A673 (cell line): Measurements from ENCODE around the gene HYCC1. TPM values are rescaled to one million over a fixed set of nuclear protein-coding genes. Genes with fewer than 3 reads are reported as not detected.
"Not testable (repeated sequence)": the region's sequence is repeated elsewhere in the genome, so short reads cannot be mapped to it uniquely, and the experiment has no call there.

Source experiments
- BruUV-seq: library from RNA; stranded (reverse); fragments of 400-500 nt; replicated peaks from 2 replicates; lab custom pipeline; 2021; lab: Mats Ljungman, UMichigan
- CTCF ChIA-PET: fragments of 300-600 bp; sonication (Branson Sonifier 250); formaldehyde crosslinking; loops from one replicate; lab custom pipeline; 2022; ENCODE audit warnings: antibody characterized with exemption; lab: Charles Lee
- POLR2A ChIA-PET: fragments of 300-600 bp; sonication (Branson Sonifier 250); formaldehyde crosslinking; loops from one replicate; lab custom pipeline; 2022; ENCODE audit warnings: antibody characterized with exemption; ENCODE audit not compliant: low non-redundant PET; lab: Charles Lee
- DNase-seq: peaks from one replicate; pipeline ENCODE4 v3.0.0-alpha.2; 2015; ENCODE audit warnings: low spot score
- H3K27ac ChIP-seq: fragments of 200-600 bp; sonication (generic); 2 replicates; pipeline ENCODE4 v1.5.1; 2016; ENCODE audit warnings: mixed run types, low read depth, mild to moderate bottlenecking, mixed read lengths, antibody characterized with exemption, low read length; ENCODE audit not compliant: poor library complexity, severe bottlenecking
- H3K27me3 ChIP-seq: fragments of 200-600 bp; sonication (generic); replicated peaks from 2 replicates; pipeline ENCODE4 v1.6.1; 2017; ENCODE audit warnings: mixed run types, low read depth, mild to moderate bottlenecking, mixed read lengths, antibody characterized with exemption, low read length; ENCODE audit not compliant: insufficient read depth, poor library complexity
- H3K36me3 ChIP-seq: fragments of 200-600 bp; sonication (generic); 2 replicates; pipeline ENCODE4 v1.6.1; 2016; ENCODE audit warnings: mixed run types, mild to moderate bottlenecking, mixed read lengths, antibody characterized with exemption, low read length; ENCODE audit not compliant: insufficient read depth, poor library complexity, severe bottlenecking
- H3K4me1 ChIP-seq: fragments of 200-600 bp; sonication (generic); 2 replicates; pipeline ENCODE4 v1.6.1; 2017; ENCODE audit warnings: mixed run types, mild to moderate bottlenecking, mixed read lengths, antibody characterized with exemption, low read length; ENCODE audit not compliant: insufficient read depth, poor library complexity, severe bottlenecking
- H3K4me3 ChIP-seq: fragments of 200-600 bp; sonication (generic); 2 replicates; pipeline ENCODE4 v1.5.1; 2016; ENCODE audit warnings: low read depth, mixed run types, mild to moderate bottlenecking, mixed read lengths, low read length; ENCODE audit not compliant: poor library complexity, severe bottlenecking
- H3K9me3 ChIP-seq: fragments of 200-600 bp; sonication (generic); 2 replicates; pipeline ENCODE4 v1.6.1; 2016; ENCODE audit warnings: mixed run types, low read depth, mild to moderate bottlenecking, mixed read lengths, antibody characterized with exemption, low read length; ENCODE audit not compliant: poor library complexity, severe bottlenecking
- EZH2 ChIP-seq: fragments of 200-600 bp; sonication (generic); IDR thresholded peaks from 2 replicates; pipeline ENCODE4 v1.6.1; 2017; ENCODE audit warnings: borderline replicate concordance, low read depth, mild to moderate bottlenecking, mixed read lengths, antibody characterized with exemption, low read length; ENCODE audit not compliant: poor library complexity, severe bottlenecking
- intact Hi-C: fragments of 100-400 bp; cut with micrococcal nuclease; formaldehyde crosslinking; loops from one replicate; pipeline ENCODE4 v1.10.0; 2022; ENCODE audit not compliant: unreplicated experiment
- total RNA-seq: library from RNA; stranded (reverse); gene quantifications from 2 replicates; pipeline ENCODE4 v1.2.3, GENCODE V29; 2021
- TF ChIP-seq, protein P1 (sequence below): fragments of 300-800, 200-600 bp; sonication (generic); conservative IDR thresholded peaks from 2 replicates; pipeline ENCODE4 v1.5.1; 2017; ENCODE audit warnings: low read depth, mild to moderate bottlenecking, antibody characterized with exemption, low read length, moderate library complexity, mixed read lengths

HYCC1 gene
- total RNA-seq, 1 experiment from 2014 or later = 42.0 TPM

DNA sequence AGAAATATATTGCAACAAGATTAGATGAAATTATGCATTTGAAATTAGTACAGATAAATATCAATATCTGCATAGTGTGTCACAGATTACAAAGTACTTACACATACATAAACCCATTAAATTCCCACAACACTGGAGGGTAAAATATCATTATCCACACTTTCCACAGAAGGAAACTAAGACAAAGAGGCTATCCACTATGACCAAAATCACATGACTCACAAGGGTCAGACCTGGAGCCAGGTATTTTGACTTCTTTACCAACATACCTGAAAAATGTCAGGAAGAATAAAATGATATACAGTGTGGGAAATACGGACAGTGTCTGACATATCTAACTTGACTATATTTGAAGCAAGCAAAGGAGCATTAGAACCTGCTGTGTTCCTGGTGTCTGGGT lies 34.1 kb downstream of the HYCC1 start:
- H3K4me1 ChIP-seq = no peaks in the 10 kb centered on the region
- H3K27ac ChIP-seq = no peak overlapping the region
- H3K4me3 ChIP-seq = no peak overlapping the region
- H3K9me3 ChIP-seq = no peaks in the 10 kb centered on the region
- TF ChIP-seq EZH2 = no peak
- TF ChIP-seq, protein P1, sequence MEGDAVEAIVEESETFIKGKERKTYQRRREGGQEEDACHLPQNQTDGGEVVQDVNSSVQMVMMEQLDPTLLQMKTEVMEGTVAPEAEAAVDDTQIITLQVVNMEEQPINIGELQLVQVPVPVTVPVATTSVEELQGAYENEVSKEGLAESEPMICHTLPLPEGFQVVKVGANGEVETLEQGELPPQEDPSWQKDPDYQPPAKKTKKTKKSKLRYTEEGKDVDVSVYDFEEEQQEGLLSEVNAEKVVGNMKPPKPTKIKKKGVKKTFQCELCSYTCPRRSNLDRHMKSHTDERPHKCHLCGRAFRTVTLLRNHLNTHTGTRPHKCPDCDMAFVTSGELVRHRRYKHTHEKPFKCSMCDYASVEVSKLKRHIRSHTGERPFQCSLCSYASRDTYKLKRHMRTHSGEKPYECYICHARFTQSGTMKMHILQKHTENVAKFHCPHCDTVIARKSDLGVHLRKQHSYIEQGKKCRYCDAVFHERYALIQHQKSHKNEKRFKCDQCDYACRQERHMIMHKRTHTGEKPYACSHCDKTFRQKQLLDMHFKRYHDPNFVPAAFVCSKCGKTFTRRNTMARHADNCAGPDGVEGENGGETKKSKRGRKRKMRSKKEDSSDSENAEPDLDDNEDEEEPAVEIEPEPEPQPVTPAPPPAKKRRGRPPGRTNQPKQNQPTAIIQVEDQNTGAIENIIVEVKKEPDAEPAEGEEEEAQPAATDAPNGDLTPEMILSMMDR = no peak
- no peak for DNase-seq
- ChIA-PET POLR2A (no interaction called here), CTCF (no interaction called here)
- BruUV-seq = no TSS peak
- H3K36me3 ChIP-seq = peaks cover 6% of the 10 kb centered on the region
- intact Hi-C loops = loop anchor here (5.0 kb wide), 1 partner anchor 48 kb away; no protein-coding TSS in a partner anchor
- H3K27me3 ChIP-seq = no peaks in the 10 kb centered on the region

DNA sequence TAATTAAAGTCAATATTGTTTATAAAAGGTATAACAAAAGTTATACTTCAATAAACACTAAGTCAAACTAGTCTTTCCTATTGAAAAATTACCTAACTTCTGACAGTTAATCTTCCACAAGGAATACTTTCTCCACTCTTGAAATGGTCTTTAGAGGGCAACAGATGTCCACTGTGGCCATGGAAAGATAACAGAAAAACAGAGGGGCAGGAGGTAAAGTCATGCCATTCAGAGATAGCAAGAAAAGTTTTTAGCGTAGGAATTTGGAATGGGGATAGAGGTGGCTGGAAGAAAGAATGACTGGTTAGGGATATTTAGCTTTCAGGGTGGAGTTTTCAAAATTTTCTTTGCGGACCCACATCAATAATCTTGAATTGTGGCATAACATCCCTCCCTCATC lies 34.7 kb downstream of the HYCC1 start:
- intact Hi-C loops = no loop called here
- Histone ChIP-seq H3K36me3 (peaks cover 6% of the 10 kb centered on the region), H3K4me1 (no peaks in the 10 kb centered on the region), H3K27ac (no peak overlapping the region), H3K4me3 (no peak overlapping the region), H3K9me3 (no peaks in the 10 kb centered on the region), H3K27me3 (no peaks in the 10 kb centered on the region)
- DNase-seq = no peak
- POLR2A ChIA-PET = no interaction called here
- TF ChIP-seq EZH2 = no peak
- TF ChIP-seq, protein P1 = no peak
- BruUV-seq = no TSS peak
- CTCF ChIA-PET = no interaction called here

DNA sequence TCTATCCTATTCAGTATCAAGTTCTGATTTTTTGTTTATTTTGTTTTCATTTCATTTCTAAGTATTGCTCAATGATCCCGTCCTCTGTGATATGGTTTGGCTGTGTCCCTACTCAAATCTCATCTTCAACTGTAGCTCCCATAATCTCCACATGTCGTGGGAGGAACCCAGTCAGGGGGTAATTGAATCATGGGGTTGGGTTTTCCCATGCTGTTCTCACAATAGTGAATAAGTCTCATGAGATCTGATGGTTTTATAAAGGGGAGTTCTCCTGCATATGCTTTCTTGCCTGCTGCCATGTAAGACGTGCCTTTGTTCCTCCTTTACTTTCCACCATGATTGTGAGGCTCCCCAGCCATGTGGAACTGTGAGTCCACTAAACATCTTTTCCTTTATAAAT lies 39.3 kb downstream of the HYCC1 start:
- POLR2A ChIA-PET, CTCF ChIA-PET, H3K36me3 ChIP-seq, H3K4me3 ChIP-seq, H3K4me1 ChIP-seq, DNase-seq, H3K27me3 ChIP-seq, intact Hi-C loops, H3K9me3 ChIP-seq, H3K27ac ChIP-seq, BruUV-seq: not testable (repeated sequence)

DNA sequence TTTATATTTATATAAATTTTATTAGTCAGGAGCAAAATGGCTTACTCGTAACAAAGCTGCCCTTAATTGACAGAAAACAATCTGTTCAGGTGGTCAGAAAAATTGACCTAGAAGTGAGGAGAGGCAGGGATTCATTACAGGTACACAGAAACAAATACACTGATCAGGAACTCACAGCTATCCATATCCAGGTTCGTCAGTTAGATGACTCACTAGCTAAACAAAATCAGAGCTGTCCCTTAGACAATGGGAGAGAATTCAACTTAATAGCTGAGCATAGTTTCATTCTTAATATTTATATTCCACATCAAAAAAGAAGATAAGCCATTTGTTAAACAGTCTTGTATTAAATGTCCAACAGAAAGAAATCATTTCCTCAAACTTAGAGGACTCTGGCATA lies 41.7 kb downstream of the HYCC1 start:
- BruUV-seq = no TSS peak
- POLR2A ChIA-PET = no interaction called here
- H3K4me1 ChIP-seq = no peaks in the 10 kb centered on the region
- peaks cover 6% of the 10 kb centered on the region for H3K36me3 ChIP-seq
- intact Hi-C loops = no loop called here
- H3K27me3 ChIP-seq = no peaks in the 10 kb centered on the region
- CTCF ChIA-PET = no interaction called here
- no peak overlapping the region for H3K27ac ChIP-seq
- TF ChIP-seq EZH2 = no peak
- TF ChIP-seq, protein P1 = no peak
- no peak overlapping the region for H3K4me3 ChIP-seq
- no peaks in the 10 kb centered on the region for H3K9me3 ChIP-seq
- DNase-seq = no peak
